ENCODE measurements around the gene PRPSAP2. TPM values are rescaled to one million over a fixed set of nuclear protein-coding genes. Genes with fewer than 3 reads are reported as not detected.
"Not testable (repeated sequence)": the region's sequence is repeated elsewhere in the genome, so short reads cannot be mapped to it uniquely, and the experiment has no call there.

Gene PRPSAP2, protein sequence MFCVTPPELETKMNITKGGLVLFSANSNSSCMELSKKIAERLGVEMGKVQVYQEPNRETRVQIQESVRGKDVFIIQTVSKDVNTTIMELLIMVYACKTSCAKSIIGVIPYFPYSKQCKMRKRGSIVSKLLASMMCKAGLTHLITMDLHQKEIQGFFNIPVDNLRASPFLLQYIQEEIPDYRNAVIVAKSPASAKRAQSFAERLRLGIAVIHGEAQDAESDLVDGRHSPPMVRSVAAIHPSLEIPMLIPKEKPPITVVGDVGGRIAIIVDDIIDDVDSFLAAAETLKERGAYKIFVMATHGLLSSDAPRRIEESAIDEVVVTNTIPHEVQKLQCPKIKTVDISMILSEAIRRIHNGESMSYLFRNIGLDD
- 32.5 and 44.8 TPM in 2 replicates for total RNA-seq

DNA sequence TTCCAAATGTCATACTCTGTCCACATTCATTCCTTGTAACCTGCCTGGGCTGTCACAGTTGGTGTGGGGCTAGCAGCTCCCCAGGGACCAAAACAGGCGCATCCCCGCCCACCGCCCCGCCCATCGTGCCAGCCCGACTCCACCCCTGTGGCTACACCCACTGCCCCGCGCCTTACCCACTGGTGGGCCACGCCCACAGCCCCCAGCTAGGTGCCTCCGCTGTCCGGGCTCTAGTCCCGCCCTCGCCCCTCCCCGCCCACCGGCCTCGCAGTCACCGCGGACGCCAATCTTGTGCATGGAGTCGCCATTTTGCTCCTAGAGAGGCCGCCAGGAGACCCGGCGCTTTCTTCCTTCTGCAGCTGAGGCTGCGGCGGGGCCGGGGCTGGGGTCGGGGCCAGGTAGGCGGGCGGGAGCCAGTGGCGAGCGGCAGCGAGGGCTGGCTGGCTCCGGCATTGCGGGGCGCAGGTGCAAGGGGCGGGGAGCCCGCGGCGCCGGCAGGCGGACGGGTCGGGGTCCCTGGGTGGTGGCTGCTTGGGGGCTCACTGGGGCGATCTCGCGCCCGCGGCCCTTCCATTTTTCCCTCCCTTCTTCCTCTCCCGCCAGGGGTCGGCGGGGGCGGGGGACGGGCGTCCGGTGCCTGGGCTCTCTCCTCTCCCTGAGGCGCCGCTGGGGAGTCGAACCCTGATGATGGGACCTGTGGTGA, at the start of gene PRPSAP2:
TSS of gene PRPSAP2 (plus strand) at position 268 of the 703 bp plus-strand sequence. CDS start 7,703 bp downstream, outside the sequence.
- DNase-seq (ENCODE audit: low read depth in 2 of 2) = peak; percentile 93 to 97

DNA sequence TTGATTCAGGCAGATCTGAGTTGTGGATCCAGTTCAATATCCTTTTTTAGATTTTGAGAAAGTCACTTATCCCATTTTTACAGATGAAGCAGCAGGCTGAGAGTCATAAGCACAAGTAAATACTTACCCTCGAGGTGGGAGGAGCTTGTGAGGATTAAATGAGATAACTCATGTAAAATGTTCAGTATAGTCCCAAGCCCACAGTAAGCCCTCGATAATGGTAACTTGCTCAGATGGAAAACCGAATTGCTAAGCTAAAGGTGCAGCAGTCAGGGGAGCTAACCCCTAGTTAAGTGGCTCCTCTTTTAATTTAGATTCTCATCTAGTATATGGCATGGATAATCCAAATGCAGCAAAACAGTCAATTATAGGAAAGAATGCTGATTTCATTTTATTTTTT, 42.0 kb upstream of the PRPSAP2 start:
- not testable (repeated sequence) for DNase-seq (ENCODE audit: low read depth in 2 of 2)

DNA sequence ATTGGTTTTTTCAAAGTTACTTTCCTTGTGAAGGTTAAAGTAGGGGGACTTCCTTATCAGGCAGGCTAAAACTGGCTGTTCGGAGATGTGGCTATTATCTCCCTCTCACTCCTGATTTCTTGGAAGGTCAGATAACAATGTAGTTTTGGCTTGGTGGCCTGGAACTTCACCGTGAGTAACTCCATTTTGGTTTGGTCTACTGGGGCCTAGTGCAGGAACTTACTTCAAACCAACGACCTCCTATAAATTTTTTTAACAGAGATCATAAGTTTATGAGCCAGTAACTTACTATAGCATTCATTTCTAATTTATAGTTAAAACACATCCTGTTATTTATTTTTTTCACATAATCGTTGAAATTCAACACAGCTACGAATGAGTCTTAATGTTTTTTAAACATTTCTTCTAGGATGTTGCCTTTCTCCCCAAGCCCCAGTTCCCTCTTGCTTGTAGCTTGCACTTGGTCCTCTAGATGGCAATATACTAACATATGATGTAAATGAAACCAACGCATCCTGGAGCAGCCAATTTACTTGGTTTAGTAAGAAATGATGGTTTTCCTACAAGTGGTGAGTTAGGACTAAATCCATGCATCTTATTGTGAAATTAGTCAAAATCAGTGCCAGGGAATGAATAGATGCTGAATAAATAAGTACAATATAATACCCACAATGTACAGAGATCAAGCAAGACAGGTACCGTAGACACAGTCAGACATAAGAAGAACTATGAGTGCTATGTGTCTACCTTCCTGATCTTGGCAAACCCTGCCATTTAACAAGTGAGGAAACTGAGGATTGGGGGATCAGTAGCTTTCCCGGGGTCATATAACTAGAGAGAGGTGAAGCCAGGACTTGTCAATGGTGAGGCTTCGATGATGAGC, 41.2 kb upstream of the PRPSAP2 start:
- peak; percentile 80 to 83 for DNase-seq (ENCODE audit: low read depth in 2 of 2)

DNA sequence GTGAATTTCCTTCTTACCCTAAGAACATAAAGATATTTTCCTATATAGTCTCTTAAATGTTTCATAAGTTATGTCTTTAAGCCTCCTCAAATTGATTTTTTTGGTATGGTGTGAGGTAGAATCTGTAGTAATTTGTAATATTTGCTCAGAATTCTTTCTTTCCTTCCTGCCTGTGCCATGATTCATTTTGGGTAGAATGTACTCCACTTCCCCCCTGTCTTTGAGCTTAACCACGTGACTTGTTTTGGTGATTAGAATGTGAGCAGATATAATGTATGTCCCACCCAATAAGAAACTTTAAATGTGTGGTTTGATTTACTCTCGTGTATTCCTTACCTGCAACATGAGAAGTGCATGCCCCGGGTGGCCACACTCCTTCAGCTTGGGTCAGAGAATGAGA, 36.5 kb upstream of the PRPSAP2 start:
- DNase-seq (ENCODE audit: low read depth in 2 of 2) = peak; percentile 12 to 15

DNA sequence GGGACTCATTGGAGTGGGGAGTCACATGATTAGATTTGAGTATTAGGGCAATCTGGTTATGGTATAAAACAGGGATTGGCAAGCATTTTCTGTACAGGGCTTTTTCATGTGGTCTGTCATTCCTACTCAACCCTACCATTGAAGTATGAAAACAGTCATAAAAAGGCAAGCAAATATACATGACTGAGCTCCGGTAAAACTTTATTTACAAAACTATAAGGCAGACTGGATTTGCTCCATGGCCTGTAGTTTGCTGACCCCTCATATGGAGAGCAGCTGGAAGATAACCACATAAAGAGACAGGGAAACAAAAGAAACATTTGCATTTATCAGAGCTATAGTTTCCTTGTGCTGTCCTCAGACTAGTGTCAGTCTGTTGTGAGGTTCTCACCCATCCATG, 30.3 kb upstream of the PRPSAP2 start:
- DNase-seq (ENCODE audit: low read depth in 2 of 2) = not testable (repeated sequence)

DNA sequence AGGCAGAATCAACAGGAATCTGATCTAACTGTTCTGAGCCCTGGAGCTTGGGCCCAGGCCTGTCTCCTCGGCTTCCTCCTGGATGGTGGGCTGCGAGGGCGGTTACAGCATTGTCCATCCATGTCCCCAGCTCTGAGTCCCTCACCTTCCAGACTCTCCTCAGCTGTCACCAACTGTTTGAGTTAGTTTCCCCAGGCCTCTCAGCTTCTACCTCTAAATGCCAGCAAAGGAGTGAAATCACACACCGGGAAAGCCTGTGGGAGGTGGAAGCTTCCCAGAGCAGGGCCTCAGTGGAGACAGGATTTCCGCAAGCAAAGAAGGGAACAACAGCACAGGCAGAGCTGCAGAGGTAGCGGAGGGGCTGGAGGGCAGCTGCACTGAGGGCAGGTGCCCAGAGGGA, 9.4 kb upstream of the PRPSAP2 start:
- no peak for DNase-seq (ENCODE audit: low read depth in 2 of 2)

DNA sequence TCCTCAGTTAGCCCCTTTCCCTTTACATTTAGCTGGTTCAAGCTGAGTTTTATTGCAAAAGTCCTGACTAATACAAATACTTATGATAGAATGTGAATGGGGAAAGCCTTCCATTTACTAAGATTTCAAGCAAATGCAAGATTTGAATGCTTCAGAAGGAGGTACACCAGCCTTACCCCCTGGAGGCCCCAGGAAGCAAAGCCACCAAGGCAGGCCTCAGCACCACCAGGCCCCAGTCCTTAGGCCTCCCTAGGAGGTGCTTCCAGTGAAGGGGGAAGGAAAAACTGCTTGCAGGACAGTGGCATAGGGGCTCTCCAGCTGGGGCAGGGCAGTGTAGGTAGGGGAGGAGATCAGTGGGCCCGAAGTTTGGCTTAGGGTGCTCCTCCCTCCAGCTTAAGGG, 7.3 kb upstream of the PRPSAP2 start:
- DNase-seq (ENCODE audit: low read depth in 2 of 2) = no peak

DNA sequence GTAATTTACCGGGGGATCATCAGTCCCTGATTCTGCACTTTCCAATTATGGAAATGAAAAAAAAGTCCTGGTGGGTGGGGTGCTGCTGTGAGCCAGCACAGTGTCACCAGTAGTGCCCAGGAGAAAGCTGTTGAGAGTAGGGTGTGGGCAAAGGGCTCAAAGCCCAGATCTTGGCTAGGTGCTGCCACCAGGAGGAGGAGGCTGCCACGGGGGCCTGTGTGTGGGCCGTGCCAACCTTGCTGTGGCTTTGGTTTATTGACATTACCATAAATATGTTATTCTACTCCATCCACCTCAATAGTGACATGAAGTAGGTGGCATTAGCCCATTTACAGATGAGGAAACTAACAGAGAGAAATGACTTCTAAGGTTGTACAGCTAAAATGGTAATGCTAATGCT, 6.7 kb upstream of the PRPSAP2 start:
- DNase-seq (ENCODE audit: low read depth in 2 of 2) = no peak

DNA sequence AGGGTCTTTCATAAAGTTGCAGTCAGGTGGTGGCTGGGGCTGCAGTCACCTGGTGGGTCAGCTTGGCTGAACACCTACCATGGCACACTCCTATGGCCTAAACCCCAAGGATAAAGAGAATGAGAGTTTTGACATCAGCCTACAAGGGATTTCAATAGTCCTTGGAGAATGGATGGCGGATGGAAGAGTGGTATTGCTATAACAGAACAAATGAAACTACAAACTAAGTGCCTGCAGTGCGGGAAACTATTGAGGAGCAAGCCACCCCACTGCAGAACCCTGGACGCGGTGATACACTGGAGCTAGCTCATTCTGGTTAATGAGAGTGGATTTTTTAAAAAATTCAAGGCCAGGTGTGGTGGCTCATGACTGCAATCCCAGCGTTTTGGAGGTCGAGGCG, 3.0 kb upstream of the PRPSAP2 start:
- DNase-seq (ENCODE audit: low read depth in 2 of 2) = no peak

DNA sequence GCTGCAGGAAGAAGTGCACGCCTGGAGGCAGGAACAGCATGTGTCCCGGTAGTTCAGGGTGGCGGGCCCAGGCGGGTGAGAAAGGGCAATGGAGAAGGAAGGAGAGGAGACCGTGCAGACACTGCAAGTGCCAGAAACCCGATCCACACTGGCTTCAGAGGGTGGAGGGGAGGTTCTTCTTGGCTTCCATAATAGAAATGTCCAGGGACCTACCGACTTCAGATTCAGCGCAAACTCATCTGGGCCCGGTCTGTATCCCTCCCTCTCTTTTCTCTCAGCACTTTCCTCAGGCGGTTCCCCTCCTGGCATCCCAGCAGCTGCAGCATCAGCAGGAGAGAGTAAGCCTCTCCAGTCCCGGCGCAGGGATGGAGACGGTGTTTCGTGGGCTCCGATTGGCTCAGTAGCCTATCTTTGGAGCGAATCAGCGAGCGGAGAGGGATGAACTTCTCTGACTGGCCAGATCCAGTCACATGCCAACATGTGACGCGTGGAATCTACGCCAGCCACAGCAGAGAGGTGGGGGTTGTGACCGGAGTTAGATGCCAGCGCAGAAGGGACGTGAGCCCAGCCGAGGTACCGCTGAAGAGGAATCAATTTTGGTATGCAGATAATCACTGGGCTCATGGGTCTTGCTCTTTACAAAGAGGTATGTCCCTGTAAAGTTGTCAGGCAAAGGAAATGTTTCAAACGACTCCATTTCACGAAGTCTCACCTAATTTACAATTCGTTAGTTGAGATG, 1.9 kb upstream of the PRPSAP2 start:
- DNase-seq (ENCODE audit: low read depth in 2 of 2) = peak; percentile 95 to 96

DNA sequence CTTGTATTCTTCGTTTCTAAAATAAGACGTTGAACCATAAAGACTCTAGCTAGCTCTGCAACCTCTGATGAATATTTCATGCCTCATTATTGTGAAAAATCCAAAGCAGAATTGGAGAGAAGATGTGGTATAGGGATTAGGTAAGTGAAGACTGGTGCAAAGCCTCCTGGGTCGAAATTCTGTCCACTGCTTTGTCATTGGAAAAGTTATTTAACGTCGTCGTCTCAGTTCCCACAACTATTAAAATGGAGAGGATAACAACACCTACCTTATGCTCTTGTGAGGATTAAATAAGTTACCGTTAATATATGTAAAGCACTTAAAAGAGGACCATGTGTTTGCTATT, 1.4 kb upstream of the PRPSAP2 start:
- no peak for DNase-seq (ENCODE audit: low read depth in 2 of 2)

DNA sequence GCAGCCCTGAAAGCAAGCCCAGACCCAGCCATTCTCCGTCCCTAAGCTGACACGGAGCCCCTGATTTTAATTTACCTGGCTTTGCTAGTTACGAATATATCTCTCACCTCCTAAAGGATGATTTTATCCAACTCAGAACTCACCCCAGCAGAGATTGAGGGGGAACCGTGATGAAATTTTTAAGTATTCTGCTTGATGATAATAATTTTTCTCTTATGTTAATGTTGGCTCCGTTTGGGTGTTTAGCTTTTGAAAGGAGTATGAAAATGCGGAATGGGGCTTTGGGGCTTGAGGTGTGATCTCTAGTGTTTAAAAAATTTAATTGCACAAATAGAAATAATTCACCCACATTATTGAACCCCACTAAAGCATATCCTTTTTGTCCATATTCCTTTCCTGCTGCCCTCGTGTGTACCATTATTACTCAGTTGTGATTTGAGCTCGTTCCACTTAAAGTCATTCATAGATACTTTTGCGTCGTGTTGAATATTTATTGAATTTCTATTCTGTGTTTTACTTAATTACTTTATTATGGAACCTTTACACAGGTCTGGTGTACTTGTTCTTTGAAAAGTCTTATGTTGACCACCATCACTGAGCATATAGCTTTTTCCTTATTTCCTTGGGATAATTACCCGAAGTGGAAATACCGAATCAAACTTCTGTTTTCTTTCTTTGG, 775 bp downstream of the PRPSAP2 start:
- no peak for DNase-seq (ENCODE audit: low read depth in 2 of 2)

DNA sequence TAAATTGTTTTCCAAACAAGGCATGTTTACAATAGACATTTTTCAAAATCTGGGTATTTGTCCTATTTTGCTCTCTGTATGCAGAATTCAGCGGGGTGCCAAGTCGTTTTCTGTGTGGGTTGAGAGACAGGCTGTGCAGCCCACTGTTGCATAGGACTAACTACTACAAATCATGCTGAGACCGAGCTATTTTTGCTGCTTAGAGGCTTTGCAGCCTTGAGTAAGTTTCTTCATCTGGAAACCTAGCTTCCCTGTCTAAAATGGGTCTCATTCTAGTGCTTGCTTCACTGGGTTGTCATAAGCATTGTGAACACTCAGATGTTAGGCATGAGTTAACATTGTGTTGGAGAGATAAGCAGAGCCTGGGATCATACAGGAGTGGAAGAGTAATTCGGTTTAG, 1.3 kb downstream of the PRPSAP2 start:
- no peak for DNase-seq (ENCODE audit: low read depth in 2 of 2)

DNA sequence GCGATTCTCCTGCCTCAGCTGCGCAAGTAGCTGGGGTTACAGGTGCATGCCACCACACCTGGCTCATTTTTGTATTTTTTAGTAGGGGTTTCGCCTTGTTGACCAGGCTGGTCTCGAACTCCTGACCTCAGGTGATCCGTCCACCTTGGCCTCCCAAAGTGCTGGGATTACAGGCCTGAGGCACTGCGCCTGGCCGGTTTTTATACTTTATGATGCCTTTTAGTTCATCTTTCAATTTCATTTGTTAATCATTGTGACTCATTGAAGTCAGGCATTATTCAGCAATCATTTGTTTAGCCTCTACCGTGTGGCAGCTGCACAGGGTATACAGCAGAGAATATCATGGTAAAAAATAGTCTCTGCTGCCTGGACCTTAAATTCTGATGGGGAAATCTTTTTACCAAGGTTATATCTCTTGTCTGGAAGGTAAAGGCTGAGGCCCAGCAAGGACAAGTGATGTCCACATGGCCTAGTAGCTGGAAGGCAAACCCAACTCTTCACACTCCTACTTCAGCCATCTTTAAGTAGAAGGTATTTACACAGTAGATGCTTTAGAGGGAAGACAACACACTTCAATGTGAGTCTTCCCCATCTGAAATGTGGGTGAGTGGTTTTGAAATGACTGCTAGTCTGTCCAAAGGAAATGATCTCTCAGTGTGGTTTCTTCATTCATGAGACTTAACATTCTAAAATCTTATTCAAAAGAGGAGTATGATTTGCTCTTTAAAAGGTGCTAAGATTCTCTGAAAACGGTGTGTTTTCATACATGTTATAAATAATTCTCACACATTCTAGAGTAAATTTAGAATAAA, 2.4 kb downstream of the PRPSAP2 start:
- DNase-seq (ENCODE audit: low read depth in 2 of 2) = no peak

DNA sequence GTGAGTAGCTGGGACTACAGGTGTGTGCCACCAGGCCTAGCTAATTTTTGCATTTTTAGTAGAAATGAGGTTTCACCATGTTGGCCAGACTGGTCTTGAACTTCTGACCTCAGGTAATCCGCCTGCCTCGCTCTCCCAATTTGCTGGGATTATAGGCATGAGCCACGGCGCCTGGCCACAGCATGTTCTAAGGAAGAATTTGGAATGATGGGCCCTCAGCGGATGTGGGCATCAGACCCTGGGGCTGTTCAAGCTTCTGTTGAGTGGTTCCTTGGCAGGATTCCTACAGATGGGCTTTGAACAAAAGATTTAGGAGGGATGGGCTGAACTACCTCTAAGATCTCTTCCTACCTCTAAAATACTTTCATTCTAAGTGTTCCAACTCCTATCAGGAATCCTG, 4.1 kb downstream of the PRPSAP2 start:
- no peak for DNase-seq (ENCODE audit: low read depth in 2 of 2)

DNA sequence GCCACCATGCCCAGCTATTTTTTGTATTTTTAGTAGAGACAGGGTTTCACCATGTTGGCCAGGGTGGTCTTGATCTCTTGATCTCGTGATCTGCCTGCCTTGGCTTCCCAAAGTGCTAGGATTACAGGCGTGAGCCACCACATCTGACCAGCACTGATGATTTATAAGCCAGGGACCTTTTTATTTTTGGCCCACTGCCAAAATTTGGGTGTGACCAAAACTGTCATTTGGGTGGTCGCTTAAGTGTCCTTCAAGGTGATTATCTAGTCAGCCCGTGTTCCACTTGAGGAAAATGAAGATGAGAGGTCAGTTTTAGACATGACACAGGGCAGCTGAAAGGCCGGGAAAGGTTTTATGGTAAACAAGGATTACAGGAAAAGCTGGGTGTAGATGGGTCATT, 7.1 kb downstream of the PRPSAP2 start:
- DNase-seq (ENCODE audit: low read depth in 2 of 2) = peak in 1 of 2 donors; percentile 6

DNA sequence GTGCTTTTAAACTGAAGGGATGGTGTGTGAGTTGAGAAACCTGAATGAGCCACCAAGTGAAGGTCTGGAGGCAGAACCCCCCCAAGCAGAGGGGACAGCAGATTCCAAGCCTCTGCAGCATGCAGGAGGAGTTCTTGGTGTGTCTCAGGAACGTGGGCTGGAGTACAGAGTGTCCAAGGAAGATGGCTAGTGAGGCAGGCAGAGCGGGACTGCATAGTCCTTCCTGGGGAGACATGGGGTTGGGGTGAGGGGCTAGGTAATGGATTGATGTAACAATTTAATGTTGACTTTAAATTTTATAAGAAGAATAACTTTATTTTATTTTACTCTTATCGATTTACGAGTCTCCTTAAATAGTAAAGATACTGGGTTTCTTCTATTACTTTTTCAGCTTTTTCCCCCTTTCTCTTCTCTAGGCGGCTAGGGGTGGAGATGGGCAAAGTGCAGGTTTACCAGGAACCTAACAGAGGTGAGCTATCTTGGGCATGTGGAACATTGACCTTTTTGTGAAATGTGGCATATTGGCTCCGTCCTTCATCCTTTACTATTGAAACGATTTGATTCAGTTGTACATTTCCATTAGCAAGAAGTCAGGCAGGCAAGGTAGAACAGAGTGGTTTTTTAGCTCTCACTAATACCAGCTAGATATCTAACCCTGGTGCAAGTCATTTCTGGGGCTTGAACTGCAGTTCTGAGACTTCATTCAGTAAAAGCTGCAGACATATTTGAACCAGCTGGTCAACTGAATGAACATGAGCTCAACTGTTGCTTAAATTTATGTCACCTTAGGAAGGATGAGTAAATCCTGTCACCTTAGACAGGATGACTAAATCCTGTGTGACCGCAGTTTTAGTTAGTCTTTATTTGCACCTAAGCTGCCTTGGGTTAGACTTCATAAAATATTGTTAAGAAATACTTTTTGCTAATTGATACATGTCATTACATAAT, 9.2 kb downstream of the PRPSAP2 start:
- no peak for DNase-seq (ENCODE audit: low read depth in 2 of 2)

DNA sequence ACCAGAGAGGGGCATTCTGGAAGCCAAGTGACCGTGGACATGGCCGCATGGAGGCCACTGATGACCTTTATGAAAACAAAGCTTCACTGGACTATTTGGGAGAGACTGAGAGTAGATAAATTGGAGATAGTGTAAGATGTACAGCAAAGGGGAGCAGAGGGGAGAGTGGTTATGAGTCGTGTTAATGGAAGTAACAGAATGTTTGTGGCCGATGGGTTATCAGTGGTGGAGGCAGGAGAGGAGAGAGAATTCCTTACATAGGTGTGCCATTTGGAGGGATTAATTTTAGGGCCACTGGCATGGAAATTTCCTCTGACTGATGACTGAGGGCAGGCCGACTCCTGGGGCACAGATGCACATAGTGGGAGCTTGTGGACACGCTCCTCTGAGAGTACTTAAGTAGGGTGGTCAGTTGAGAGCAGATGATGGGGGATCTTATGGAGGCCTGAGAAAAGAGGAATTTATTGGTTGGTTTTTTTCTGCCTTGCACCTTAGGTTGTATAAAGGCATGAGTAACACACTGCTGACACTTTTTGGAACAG, 19.2 kb downstream of the PRPSAP2 start:
- DNase-seq (ENCODE audit: low read depth in 2 of 2) = no peak

Data from lung microvascular endothelial cell (primary cell).